Neuron (in vitro differentiated cells): ENCODE data around the gene MOCS3.

ENCODE experiments used
- H2AFZ ChIP-seq: one replicate; pipeline ENCODE4 v1.6.1; 2013; ENCODE audit warnings: low read depth, mild to moderate bottlenecking, inconsistent platforms, low read length, moderate library complexity
- H3K27me3 ChIP-seq: one replicate; pipeline ENCODE4 v1.6.1; 2013; ENCODE audit warnings: low read length; ENCODE audit not compliant: insufficient read depth
- H3K36me3 ChIP-seq: one replicate; pipeline ENCODE4 v1.6.1; 2013; ENCODE audit warnings: low read length; ENCODE audit not compliant: insufficient read depth
- H3K4me1 ChIP-seq: one replicate; pipeline ENCODE4 v1.6.1; 2013; ENCODE audit warnings: low read length; ENCODE audit not compliant: insufficient read depth
- H3K4me3 ChIP-seq: 2 replicates; pipeline ENCODE4 v1.5.1; 2013; ENCODE audit warnings: mild to moderate bottlenecking, low read length, moderate library complexity
- H3K9me3 ChIP-seq: one replicate; pipeline ENCODE4 v1.6.1; 2013; ENCODE audit warnings: low read length

The MOCS3 gene

GRCh38 chr20:50924261-50924920 lies 34.2 kb upstream of the MOCS3 start:
- peaks cover 71% of the 10 kb centered on the region for H3K36me3 ChIP-seq
- H3K9me3 ChIP-seq = no peaks in the 10 kb centered on the region
- no peak overlapping the region for H3K4me3 ChIP-seq
- H2AFZ ChIP-seq = no peak overlapping the region
- peaks cover 16% of the 10 kb centered on the region for H3K4me1 ChIP-seq
- no peaks in the 10 kb centered on the region for H3K27me3 ChIP-seq

GRCh38 chr20:50926530-50926929 lies 32.1 kb upstream of the MOCS3 start:
- Histone ChIP-seq H3K4me1 (peaks cover 20% of the 10 kb centered on the region), H3K4me3 (no peak overlapping the region), H3K36me3 (peaks cover 61% of the 10 kb centered on the region), H3K9me3 (no peaks in the 10 kb centered on the region), H3K27me3 (no peaks in the 10 kb centered on the region), H2AFZ (no peak overlapping the region)

GRCh38 chr20:50928469-50928868 lies 30.1 kb upstream of the MOCS3 start:
- peak overlapping the region; percentile 91 for H3K4me3 ChIP-seq
- no peaks in the 10 kb centered on the region for H3K9me3 ChIP-seq
- peaks cover 20% of the 10 kb centered on the region for H3K4me1 ChIP-seq
- H3K27me3 ChIP-seq = no peaks in the 10 kb centered on the region
- no peak overlapping the region for H2AFZ ChIP-seq
- peaks cover 56% of the 10 kb centered on the region for H3K36me3 ChIP-seq

GRCh38 chr20:50929299-50930138 lies 29.1 kb upstream of the MOCS3 start:
- Histone ChIP-seq H2AFZ (no peak overlapping the region), H3K36me3 (peaks cover 60% of the 10 kb centered on the region), H3K4me3 (peak overlapping the region; percentile 91), H3K4me1 (peaks cover 20% of the 10 kb centered on the region), H3K27me3 (no peaks in the 10 kb centered on the region), H3K9me3 (no peaks in the 10 kb centered on the region)

- peak overlapping the region; percentile 91 for H3K4me3 ChIP-seq
- peaks cover 20% of the 10 kb centered on the region for H3K4me1 ChIP-seq
- no peaks in the 10 kb centered on the region for H3K27me3 ChIP-seq
- peaks cover 58% of the 10 kb centered on the region for H3K36me3 ChIP-seq
- H2AFZ ChIP-seq = no peak overlapping the region
- H3K9me3 ChIP-seq = no peaks in the 10 kb centered on the region
These were observed 28.3 kb upstream of the MOCS3 start for GRCh38 chr20:50930139-50930975.

GRCh38 chr20:50930976-50931305 lies 27.7 kb upstream of the MOCS3 start:
- no peaks in the 10 kb centered on the region for H3K27me3 ChIP-seq
- H2AFZ ChIP-seq = no peak overlapping the region
- peaks cover 58% of the 10 kb centered on the region for H3K36me3 ChIP-seq
- H3K9me3 ChIP-seq = no peaks in the 10 kb centered on the region
- H3K4me3 ChIP-seq = peak overlapping the region; percentile 91
- peaks cover 20% of the 10 kb centered on the region for H3K4me1 ChIP-seq

- no peaks in the 10 kb centered on the region for H3K27me3 ChIP-seq
- H2AFZ ChIP-seq = peak within 1 kb of the TSS; percentile 39
- no peaks in the 10 kb centered on the region for H3K9me3 ChIP-seq
- H3K36me3 ChIP-seq = peaks cover 59% of the 10 kb centered on the region
- peaks cover 20% of the 10 kb centered on the region for H3K4me1 ChIP-seq
- H3K4me3 ChIP-seq = peak within 1 kb of the TSS; percentile 91
These were observed 27.2 kb upstream of the MOCS3 start, which contains the start of gene ADNP for GRCh38 chr20:50931306-50932015. TSS of gene ADNP (minus strand) at chr20:50931437. CDS start at chr20:50903996, 27,441 bp downstream.

- Histone ChIP-seq H3K4me1 (peaks cover 20% of the 10 kb centered on the region), H3K27me3 (no peaks in the 10 kb centered on the region), H3K9me3 (no peaks in the 10 kb centered on the region), H2AFZ (peak overlapping the region; percentile 39), H3K4me3 (no peak overlapping the region), H3K36me3 (peaks cover 61% of the 10 kb centered on the region)
These were observed 26.6 kb upstream of the MOCS3 start for GRCh38 chr20:50932016-50932485.

GRCh38 chr20:50932691-50933280 lies 25.8 kb upstream of the MOCS3 start:
- H3K9me3 ChIP-seq = no peaks in the 10 kb centered on the region
- H3K36me3 ChIP-seq = peaks cover 60% of the 10 kb centered on the region
- H3K4me1 ChIP-seq = peaks cover 16% of the 10 kb centered on the region
- H3K27me3 ChIP-seq = no peaks in the 10 kb centered on the region
- no peak overlapping the region for H3K4me3 ChIP-seq
- no peak overlapping the region for H2AFZ ChIP-seq

GRCh38 chr20:50933589-50933988 lies 25.0 kb upstream of the MOCS3 start:
- H3K4me1 ChIP-seq = peaks cover 10% of the 10 kb centered on the region
- no peak overlapping the region for H3K4me3 ChIP-seq
- H3K9me3 ChIP-seq = no peaks in the 10 kb centered on the region
- H2AFZ ChIP-seq = no peak overlapping the region
- no peaks in the 10 kb centered on the region for H3K27me3 ChIP-seq
- peaks cover 55% of the 10 kb centered on the region for H3K36me3 ChIP-seq

- Histone ChIP-seq H2AFZ (no peak overlapping the region), H3K9me3 (no peaks in the 10 kb centered on the region), H3K27me3 (no peaks in the 10 kb centered on the region), H3K4me3 (no peak overlapping the region), H3K4me1 (no peaks in the 10 kb centered on the region), H3K36me3 (peaks cover 69% of the 10 kb centered on the region)
These were observed 15.5 kb upstream of the MOCS3 start for GRCh38 chr20:50943069-50943468.

- Histone ChIP-seq H3K9me3 (no peaks in the 10 kb centered on the region), H3K4me1 (no peaks in the 10 kb centered on the region), H3K27me3 (no peaks in the 10 kb centered on the region), H3K4me3 (no peak overlapping the region), H2AFZ (no peak overlapping the region), H3K36me3 (peaks cover 78% of the 10 kb centered on the region)
These were observed 10.4 kb upstream of the MOCS3 start for GRCh38 chr20:50948132-50948785.
